Suprapubic skin (tissue), 3 donors: ENCODE results near the gene DAGLA.

Experiments
- POLR2AphosphoS5 ChIP-seq, 3 donors: sonication (generic); formaldehyde crosslinking; IDR thresholded peaks; one replicate each; pipeline ENCODE4 v1.6.1; 2017; ENCODE audit warnings: antibody characterized with exemption in 3 of 3
- TF ChIP-seq, protein P1 (sequence below), 2 donors: fragments of 200-600 bp in 1 of 2; fragments of 450-650 bp in 1 of 2; sonication (generic) in 1 of 2; IDR thresholded peaks; one replicate each; pipeline ENCODE4 v1.5.1; 2016 to 2019; ENCODE audit warnings: antibody characterized with exemption in 2 of 2, mild to moderate bottlenecking in 1 of 2, moderate library complexity in 1 of 2

DNA sequence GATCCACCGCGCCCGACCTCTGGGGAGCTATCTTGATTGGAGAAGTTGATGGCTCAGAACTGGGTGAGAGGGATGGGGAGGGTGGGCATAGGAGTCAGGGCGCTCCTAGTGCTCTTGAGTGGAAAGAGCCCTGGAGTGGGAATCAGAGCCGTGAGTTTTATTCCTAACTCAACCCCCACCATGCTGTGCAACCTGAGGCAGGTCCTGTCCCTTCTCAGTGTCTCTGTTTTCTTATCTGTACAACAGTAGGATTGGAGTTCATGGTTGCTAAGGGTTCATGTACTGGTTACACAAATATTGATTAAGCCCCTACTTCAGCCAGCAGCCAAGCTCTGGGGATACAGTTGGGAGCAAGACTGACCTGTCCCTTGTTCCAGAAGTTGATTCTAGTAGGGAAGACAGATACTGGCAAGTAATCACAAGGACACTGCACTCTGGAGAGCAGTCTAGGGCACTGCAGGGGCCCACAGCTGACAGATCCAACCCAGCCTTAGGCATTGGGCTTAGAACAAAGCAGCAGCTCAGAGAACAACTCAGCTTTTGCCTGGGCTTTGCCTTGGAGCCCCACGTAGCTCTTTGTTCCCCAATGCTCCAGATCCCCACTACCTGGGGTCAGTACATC lies 12.4 kb upstream of the DAGLA start:
- TF ChIP-seq, protein P1, sequence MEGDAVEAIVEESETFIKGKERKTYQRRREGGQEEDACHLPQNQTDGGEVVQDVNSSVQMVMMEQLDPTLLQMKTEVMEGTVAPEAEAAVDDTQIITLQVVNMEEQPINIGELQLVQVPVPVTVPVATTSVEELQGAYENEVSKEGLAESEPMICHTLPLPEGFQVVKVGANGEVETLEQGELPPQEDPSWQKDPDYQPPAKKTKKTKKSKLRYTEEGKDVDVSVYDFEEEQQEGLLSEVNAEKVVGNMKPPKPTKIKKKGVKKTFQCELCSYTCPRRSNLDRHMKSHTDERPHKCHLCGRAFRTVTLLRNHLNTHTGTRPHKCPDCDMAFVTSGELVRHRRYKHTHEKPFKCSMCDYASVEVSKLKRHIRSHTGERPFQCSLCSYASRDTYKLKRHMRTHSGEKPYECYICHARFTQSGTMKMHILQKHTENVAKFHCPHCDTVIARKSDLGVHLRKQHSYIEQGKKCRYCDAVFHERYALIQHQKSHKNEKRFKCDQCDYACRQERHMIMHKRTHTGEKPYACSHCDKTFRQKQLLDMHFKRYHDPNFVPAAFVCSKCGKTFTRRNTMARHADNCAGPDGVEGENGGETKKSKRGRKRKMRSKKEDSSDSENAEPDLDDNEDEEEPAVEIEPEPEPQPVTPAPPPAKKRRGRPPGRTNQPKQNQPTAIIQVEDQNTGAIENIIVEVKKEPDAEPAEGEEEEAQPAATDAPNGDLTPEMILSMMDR (IDR thresholded peaks at IDR 0.05): no peak
- TF ChIP-seq POLR2AphosphoS5 (IDR thresholded peaks at IDR 0.05): no peak
